HFFc6 (cell line): ENCODE results near the gene MAEA. TPM values are rescaled to one million over a fixed set of nuclear protein-coding genes. Genes with fewer than 3 reads are reported as not detected.
"Not testable (repeated sequence)": the region's sequence is repeated elsewhere in the genome, so short reads cannot be mapped to it uniquely, and the experiment has no call there.

Source experiments
- DNase-seq: peaks from one replicate; pipeline ENCODE4 v3.0.0-alpha.2; 2018
- H3K27ac Mint-ChIP-seq: 2 replicates; pipeline ENCODE4 v1.8.0; 2020; ENCODE audit warnings: mild to moderate bottlenecking, mixed read lengths
- H3K27me3 Mint-ChIP-seq: 2 replicates; pipeline ENCODE4 v1.8.0; 2021; ENCODE audit warnings: mild to moderate bottlenecking, moderate library complexity, mixed read lengths; ENCODE audit not compliant: insufficient read depth
- H3K36me3 Mint-ChIP-seq: 2 replicates; pipeline ENCODE4 v1.8.0; 2021; ENCODE audit warnings: low read depth, mixed read lengths
- H3K4me1 Mint-ChIP-seq: 2 replicates; pipeline ENCODE4 v1.8.0; 2020; ENCODE audit warnings: low read depth, mixed read lengths
- H3K4me3 Mint-ChIP-seq: 2 replicates; pipeline ENCODE4 v1.8.0; 2020; ENCODE audit warnings: mild to moderate bottlenecking, moderate library complexity, mixed read lengths
- H3K9me3 Mint-ChIP-seq: 2 replicates; pipeline ENCODE4 v1.8.0; 2020; ENCODE audit warnings: mild to moderate bottlenecking, mixed read lengths
- total RNA-seq, 6 experiments: library from RNA; stranded (reverse); fragmentation: NEBNext Ultra II Directional; extraction: Animal tissue kit (Norgen Biotek cat#: 25700); gene quantifications; 2 replicates in 1 of 6; 3 replicates in 5 of 6; pipeline ENCODE4 v1.2.3, GENCODE V29; 2021
- TF ChIP-seq, protein P1 (sequence below): fragments of 200-600 bp; sonication (generic); IDR thresholded peaks from 2 replicates; pipeline ENCODE4 v1.5.0; 2021; ENCODE audit warnings: antibody characterized with exemption, mild to moderate bottlenecking

MAEA gene
- total RNA-seq, 6 experiments from 2014 or later, result 56.0 to 65.4 (median 60.6) TPM

GRCh38 chr4:1334579-1334895 is 44.8 kb downstream of the MAEA start:
- H3K27ac Mint-ChIP-seq, result no peak overlapping the region
- DNase-seq, result no peak
- H3K4me3 Mint-ChIP-seq, result no peak overlapping the region
- peaks cover 10% of the 10 kb centered on the region for H3K9me3 Mint-ChIP-seq
- peaks cover 48% of the 10 kb centered on the region for H3K36me3 Mint-ChIP-seq
- H3K4me1 Mint-ChIP-seq, result peaks cover 12% of the 10 kb centered on the region
- TF ChIP-seq, protein P1, sequence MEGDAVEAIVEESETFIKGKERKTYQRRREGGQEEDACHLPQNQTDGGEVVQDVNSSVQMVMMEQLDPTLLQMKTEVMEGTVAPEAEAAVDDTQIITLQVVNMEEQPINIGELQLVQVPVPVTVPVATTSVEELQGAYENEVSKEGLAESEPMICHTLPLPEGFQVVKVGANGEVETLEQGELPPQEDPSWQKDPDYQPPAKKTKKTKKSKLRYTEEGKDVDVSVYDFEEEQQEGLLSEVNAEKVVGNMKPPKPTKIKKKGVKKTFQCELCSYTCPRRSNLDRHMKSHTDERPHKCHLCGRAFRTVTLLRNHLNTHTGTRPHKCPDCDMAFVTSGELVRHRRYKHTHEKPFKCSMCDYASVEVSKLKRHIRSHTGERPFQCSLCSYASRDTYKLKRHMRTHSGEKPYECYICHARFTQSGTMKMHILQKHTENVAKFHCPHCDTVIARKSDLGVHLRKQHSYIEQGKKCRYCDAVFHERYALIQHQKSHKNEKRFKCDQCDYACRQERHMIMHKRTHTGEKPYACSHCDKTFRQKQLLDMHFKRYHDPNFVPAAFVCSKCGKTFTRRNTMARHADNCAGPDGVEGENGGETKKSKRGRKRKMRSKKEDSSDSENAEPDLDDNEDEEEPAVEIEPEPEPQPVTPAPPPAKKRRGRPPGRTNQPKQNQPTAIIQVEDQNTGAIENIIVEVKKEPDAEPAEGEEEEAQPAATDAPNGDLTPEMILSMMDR, result no peak
- H3K27me3 Mint-ChIP-seq, result no peaks in the 10 kb centered on the region; the same call in none of the 2 replicates

GRCh38 chr4:1335193-1335883 is 45.6 kb downstream of the MAEA start:
- peaks cover 10% of the 10 kb centered on the region for H3K9me3 Mint-ChIP-seq
- not testable (repeated sequence) for H3K27me3 Mint-ChIP-seq, H3K27ac Mint-ChIP-seq, DNase-seq, H3K4me3 Mint-ChIP-seq
- H3K36me3 Mint-ChIP-seq, result peaks cover 52% of the 10 kb centered on the region
- H3K4me1 Mint-ChIP-seq, result peaks cover 12% of the 10 kb centered on the region

DNA sequence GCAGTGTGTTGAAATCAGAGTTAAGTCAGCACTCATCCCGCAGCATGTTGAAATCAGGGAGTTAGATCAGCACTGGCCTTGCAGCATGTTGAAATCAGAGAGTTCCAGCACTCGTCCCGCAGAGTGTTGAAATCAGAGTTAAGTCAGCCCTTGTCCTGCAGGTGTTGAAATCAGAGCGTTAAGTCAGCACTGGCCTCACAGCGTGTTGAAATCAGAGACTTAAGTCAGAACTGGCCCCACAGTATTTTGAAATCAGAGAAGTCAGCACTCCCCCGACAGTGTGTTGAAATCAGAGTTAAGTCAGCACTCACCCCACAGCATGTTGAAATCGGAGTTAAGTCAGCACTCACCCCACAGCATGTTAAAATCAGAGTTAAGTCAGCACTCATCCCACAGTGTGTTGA is 46.4 kb downstream of the MAEA start:
- Mint-ChIP-seq H3K4me1 (peaks cover 12% of the 10 kb centered on the region), H3K4me3 (no peak overlapping the region), H3K9me3 (peaks cover 10% of the 10 kb centered on the region), H3K27me3 (no peaks in the 10 kb centered on the region; the same call in none of the 2 replicates), H3K27ac (no peak overlapping the region), H3K36me3 (peaks cover 52% of the 10 kb centered on the region)
- DNase-seq, result no peak
- TF ChIP-seq, protein P1, result no peak

DNA sequence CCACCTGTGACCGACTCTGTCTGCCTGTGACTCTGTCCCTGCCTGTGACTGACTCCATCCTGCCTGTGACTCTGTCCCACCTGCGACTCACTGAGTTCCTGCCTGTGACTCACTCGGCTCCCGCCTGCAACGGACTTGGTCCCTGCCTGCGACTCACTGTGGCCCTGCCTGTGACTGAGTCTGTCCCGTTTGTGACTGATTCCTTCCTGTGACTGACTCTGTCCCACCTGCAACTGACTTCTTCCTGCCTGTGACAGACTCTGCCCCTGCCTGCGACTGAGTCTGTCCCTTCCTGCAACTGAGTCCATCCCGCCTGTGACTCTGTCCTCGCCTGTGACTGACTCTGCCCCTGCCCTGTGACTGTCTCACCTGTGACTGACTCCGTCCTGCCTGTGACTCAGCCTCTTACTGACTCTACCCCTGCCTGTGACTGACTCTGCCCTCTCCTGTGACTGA is 47.7 kb downstream of the MAEA start:
- Mint-ChIP-seq H3K4me1 (peaks cover 25% of the 10 kb centered on the region), H3K4me3 (no peak overlapping the region), H3K36me3 (peaks cover 65% of the 10 kb centered on the region), H3K9me3 (peaks cover 10% of the 10 kb centered on the region), H3K27me3 (no peaks in the 10 kb centered on the region; the same call in 1 of the 2 replicates), H3K27ac (peak overlapping the region; percentile 74)
- peak; percentile 63 for DNase-seq
- TF ChIP-seq, protein P1, result no peak

GRCh38 chr4:1337951-1338751 is 48.5 kb downstream of the MAEA start:
- Mint-ChIP-seq H3K36me3 (peaks cover 68% of the 10 kb centered on the region), H3K27ac (peak overlapping the region; percentile 74), H3K4me1 (peaks cover 28% of the 10 kb centered on the region), H3K9me3 (peaks cover 10% of the 10 kb centered on the region), H3K4me3 (no peak overlapping the region), H3K27me3 (no peaks in the 10 kb centered on the region; the same call in none of the 2 replicates)
- TF ChIP-seq, protein P1, result no peak
- DNase-seq, result no peak
